ENCODE data around the gene KCNJ4. TPM values are rescaled to one million over a fixed set of nuclear protein-coding genes. Genes with fewer than 3 reads are reported as not detected.
A peak's percentile ranks its signal among the peaks of the same experiment; 100 is the strongest.

Gene KCNJ4
- total RNA-seq: not detected

- peaks cover 0 to 15% (median 12%) of the 10 kb centered on the region in 4 donors for H3K4me1 ChIP-seq
- peak within 1 kb of the TSS in 3 of 4 donors; percentile 30 to 57 (median 30) for H3K4me3 ChIP-seq
- TF ChIP-seq POLR2A (IDR thresholded peaks at IDR 0.05) (no peak), CTCF (IDR thresholded peaks at IDR 0.05) (no peak), POLR2AphosphoS5 (IDR thresholded peaks at IDR 0.05) (no peak), EP300 (IDR thresholded peaks at IDR 0.05; ENCODE audit: low read depth) (no peak)
- DNase-seq: no peak
- in situ Hi-C loops (cut with MboI; ENCODE audit: low pct_ligation_motif_present in 1 of 4, low pct_unique_long_range_greater_than_20kb in 1 of 4, low sequenced_read_pairs in 3 of 4): no loop called here
- no peak within 1 kb of the TSS for H3K27ac ChIP-seq
- intact Hi-C loops (cut with DNase I; ENCODE audit: low total_unique reads): no loop called here
- WGBS, 2 donors (ENCODE audit: low coverage in 1 of 2): 0% methylated on average over 39 of the region's 76 CpGs; no CpG with 5 or more reads in 1 of the 2 donors
- H3K36me3 ChIP-seq: no peaks in the 10 kb centered on the region
- H3K27me3 ChIP-seq: peaks cover 96% of the 10 kb centered on the region
- no peaks in the 10 kb centered on the region for H3K9me3 ChIP-seq
These were observed at the start of gene KCNJ4 for GRCh38 chr22:38455076-38455529. KCNJ4 (minus strand) TSS chr22:38455199; CDS start chr22:38428132, 27,067 bp downstream.

- 38 to 70% methylated on average over 2 to 4 of the region's 4 CpGs for WGBS, 2 donors (ENCODE audit: low coverage in 1 of 2)
- TF ChIP-seq EP300 (IDR thresholded peaks at IDR 0.05; ENCODE audit: low read depth): no peak
- no peak for TF ChIP-seq CTCF (IDR thresholded peaks at IDR 0.05)
- TF ChIP-seq POLR2AphosphoS5 (IDR thresholded peaks at IDR 0.05): no peak
- no peak for TF ChIP-seq POLR2A (IDR thresholded peaks at IDR 0.05)
- peak overlapping the region; percentile 97 to 100 (median 98) for H3K27ac ChIP-seq
- peaks cover 0 to 27% (median 12%) of the 10 kb centered on the region in 4 donors for H3K36me3 ChIP-seq
- no peaks in the 10 kb centered on the region for H3K9me3 ChIP-seq
- DNase-seq: no peak
- peak overlapping the region in 1 of 4 donors; percentile 67 for H3K4me3 ChIP-seq
- peaks cover 20 to 57% (median 28%) of the 10 kb centered on the region in 4 donors for H3K4me1 ChIP-seq
- no peaks in the 10 kb centered on the region for H3K27me3 ChIP-seq
- intact Hi-C loops (cut with DNase I; ENCODE audit: low total_unique reads) (no loop called here), in situ Hi-C loops (cut with MboI; ENCODE audit: low pct_ligation_motif_present in 1 of 4, low pct_unique_long_range_greater_than_20kb in 1 of 4, low sequenced_read_pairs in 3 of 4) (no loop called here)
These were observed 48.0 kb upstream of the KCNJ4 start for GRCh38 chr22:38503021-38503420.

GRCh38 chr22:38501797-38502672 is 47.0 kb upstream of the KCNJ4 start:
- H3K4me3 ChIP-seq: peak overlapping the region in 1 of 4 donors; percentile 67
- H3K27ac ChIP-seq: peak overlapping the region in 2 of 4 donors; percentile 99 to 100
- H3K27me3 ChIP-seq: no peaks in the 10 kb centered on the region
- WGBS, 2 donors (ENCODE audit: low coverage in 1 of 2): 72 to 84% methylated on average over 3 to 10 of the region's 10 CpGs
- TF ChIP-seq EP300 (IDR thresholded peaks at IDR 0.05; ENCODE audit: low read depth): no peak
- TF ChIP-seq CTCF (IDR thresholded peaks at IDR 0.05): no peak
- no peak for TF ChIP-seq POLR2A (IDR thresholded peaks at IDR 0.05)
- TF ChIP-seq POLR2AphosphoS5 (IDR thresholded peaks at IDR 0.05): no peak
- H3K4me1 ChIP-seq: peaks cover 20 to 54% (median 27%) of the 10 kb centered on the region in 4 donors
- no peaks in the 10 kb centered on the region for H3K9me3 ChIP-seq
- in situ Hi-C loops (cut with MboI; ENCODE audit: low pct_ligation_motif_present in 1 of 4, low pct_unique_long_range_greater_than_20kb in 1 of 4, low sequenced_read_pairs in 3 of 4): no loop called here
- intact Hi-C loops (cut with DNase I; ENCODE audit: low total_unique reads): no loop called here
- H3K36me3 ChIP-seq: peaks cover 0 to 36% (median 17%) of the 10 kb centered on the region in 4 donors
- no peak for DNase-seq

GRCh38 chr22:38497869-38498268 is 42.9 kb upstream of the KCNJ4 start:
- Histone ChIP-seq H3K4me3 (no peak overlapping the region), H3K9me3 (no peaks in the 10 kb centered on the region), H3K4me1 (peaks cover 5 to 35% (median 7%) of the 10 kb centered on the region in 4 donors), H3K27me3 (no peaks in the 10 kb centered on the region), H3K27ac (no peak overlapping the region), H3K36me3 (peaks cover 0 to 77% (median 39%) of the 10 kb centered on the region in 4 donors)
- 73 to 80% methylated on average over 3 of the region's 3 CpGs for WGBS, 2 donors (ENCODE audit: low coverage in 1 of 2)
- in situ Hi-C loops (cut with MboI; ENCODE audit: low pct_ligation_motif_present in 1 of 4, low pct_unique_long_range_greater_than_20kb in 1 of 4, low sequenced_read_pairs in 3 of 4): no loop called here
- DNase-seq: no peak
- TF ChIP-seq CTCF (IDR thresholded peaks at IDR 0.05): no peak
- no peak for TF ChIP-seq POLR2AphosphoS5 (IDR thresholded peaks at IDR 0.05)
- intact Hi-C loops (cut with DNase I; ENCODE audit: low total_unique reads): no loop called here
